Measurements from ENCODE around the gene GATA2. TPM values are rescaled to one million over a fixed set of nuclear protein-coding genes. Genes with fewer than 3 reads are reported as not detected.

GATA2 gene
- total and polyA plus RNA-seq, 9 donors = 4.0 to 16.1 (median 6.1) TPM

DNA sequence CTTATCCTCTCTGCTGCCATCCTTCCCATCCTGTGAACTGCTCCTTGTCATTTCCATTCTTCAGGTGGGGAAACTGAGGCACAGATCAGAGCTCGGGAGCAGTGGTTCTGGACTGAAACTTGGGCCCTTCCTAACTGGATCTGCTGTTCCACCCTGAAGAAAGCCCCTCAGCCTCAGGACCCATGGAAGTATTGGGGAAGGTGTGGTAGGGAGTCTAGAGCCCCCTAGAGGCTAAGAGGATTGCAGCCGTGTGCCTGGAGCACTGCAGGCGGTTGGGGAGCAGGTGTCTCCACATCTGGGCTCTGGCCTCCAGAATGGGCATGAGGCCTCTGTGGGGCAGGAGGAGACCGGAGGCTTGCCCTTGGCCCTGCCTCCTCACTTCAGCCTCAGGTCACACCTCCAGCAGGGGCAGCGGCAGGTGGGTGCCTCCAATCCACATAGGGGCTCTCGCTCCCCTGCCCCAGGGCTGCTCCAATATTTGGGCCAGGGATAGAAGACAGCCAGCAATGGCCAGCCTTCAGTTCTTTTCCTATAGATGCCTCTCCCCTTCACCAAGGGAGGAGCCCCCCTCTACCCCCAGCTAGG is 54.4 kb downstream of the GATA2 start:
- WGBS, 3 donors = 61 to 73% (median 63%) methylated on average over 6 of the region's 6 CpGs
- no peaks in the 10 kb centered on the region for H3K4me1 ChIP-seq (ENCODE audit: insufficient read depth)

DNA sequence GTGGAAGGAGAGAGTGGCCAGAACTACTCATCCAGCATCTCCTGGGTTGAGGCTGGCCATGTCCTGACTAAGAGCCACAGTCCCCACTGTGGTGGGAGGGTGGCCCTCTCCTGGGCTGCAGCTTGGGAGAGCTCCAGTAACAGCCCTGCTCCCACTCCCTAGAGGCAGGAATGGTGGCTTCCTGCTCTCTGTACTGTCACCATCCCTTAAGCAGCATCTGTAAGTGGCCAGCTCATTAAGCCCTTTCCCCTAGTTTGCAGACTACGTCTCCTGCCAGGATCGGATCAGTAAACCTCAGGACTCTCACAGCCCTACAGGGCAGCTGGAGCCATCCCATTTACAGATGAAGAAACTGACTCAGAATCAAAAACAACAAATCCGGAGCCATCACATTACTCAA is 56.8 kb downstream of the GATA2 start:
- Histone ChIP-seq H3K27me3 (no peaks in the 10 kb centered on the region), H3K27ac (no peak overlapping the region), H3K9me3 (no peaks in the 10 kb centered on the region), H3K4me3 (no peak overlapping the region), H3K4me1 (ENCODE audit: insufficient read depth) (peaks cover 3% of the 10 kb centered on the region), H3K36me3 (no peaks in the 10 kb centered on the region)
- TF ChIP-seq EP300 (IDR thresholded peaks at IDR 0.05) (no peak), POLR2A (IDR thresholded peaks at IDR 0.05) (no peak)
- TF ChIP-seq, protein P1, sequence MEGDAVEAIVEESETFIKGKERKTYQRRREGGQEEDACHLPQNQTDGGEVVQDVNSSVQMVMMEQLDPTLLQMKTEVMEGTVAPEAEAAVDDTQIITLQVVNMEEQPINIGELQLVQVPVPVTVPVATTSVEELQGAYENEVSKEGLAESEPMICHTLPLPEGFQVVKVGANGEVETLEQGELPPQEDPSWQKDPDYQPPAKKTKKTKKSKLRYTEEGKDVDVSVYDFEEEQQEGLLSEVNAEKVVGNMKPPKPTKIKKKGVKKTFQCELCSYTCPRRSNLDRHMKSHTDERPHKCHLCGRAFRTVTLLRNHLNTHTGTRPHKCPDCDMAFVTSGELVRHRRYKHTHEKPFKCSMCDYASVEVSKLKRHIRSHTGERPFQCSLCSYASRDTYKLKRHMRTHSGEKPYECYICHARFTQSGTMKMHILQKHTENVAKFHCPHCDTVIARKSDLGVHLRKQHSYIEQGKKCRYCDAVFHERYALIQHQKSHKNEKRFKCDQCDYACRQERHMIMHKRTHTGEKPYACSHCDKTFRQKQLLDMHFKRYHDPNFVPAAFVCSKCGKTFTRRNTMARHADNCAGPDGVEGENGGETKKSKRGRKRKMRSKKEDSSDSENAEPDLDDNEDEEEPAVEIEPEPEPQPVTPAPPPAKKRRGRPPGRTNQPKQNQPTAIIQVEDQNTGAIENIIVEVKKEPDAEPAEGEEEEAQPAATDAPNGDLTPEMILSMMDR (IDR thresholded peaks at IDR 0.05) = no peak
- WGBS, 3 donors = 83 to 95% (median 87%) methylated on average over 3 of the region's 3 CpGs
- DNase-seq = no peak
- intact Hi-C loops (cut with DNase I) = loop anchor here in 1 of 4 donors (10.0 kb wide), 1 partner anchor 169 kb away; no protein-coding TSS in a partner anchor

More for the DNA sequence above, 54.4 kb downstream of the GATA2 start:
- intact Hi-C loops (cut with DNase I) = loop anchor here in 1 of 4 donors (10.0 kb wide), 1 partner anchor 166 kb away; no protein-coding TSS in a partner anchor
- no peak for DNase-seq
- no peaks in the 10 kb centered on the region for H3K27me3 ChIP-seq
- no peak overlapping the region for H3K27ac ChIP-seq
- no peaks in the 10 kb centered on the region for H3K36me3 ChIP-seq
- no peak for TF ChIP-seq POLR2A (IDR thresholded peaks at IDR 0.05)
- H3K9me3 ChIP-seq = no peaks in the 10 kb centered on the region
- H3K4me3 ChIP-seq = no peak overlapping the region

DNA sequence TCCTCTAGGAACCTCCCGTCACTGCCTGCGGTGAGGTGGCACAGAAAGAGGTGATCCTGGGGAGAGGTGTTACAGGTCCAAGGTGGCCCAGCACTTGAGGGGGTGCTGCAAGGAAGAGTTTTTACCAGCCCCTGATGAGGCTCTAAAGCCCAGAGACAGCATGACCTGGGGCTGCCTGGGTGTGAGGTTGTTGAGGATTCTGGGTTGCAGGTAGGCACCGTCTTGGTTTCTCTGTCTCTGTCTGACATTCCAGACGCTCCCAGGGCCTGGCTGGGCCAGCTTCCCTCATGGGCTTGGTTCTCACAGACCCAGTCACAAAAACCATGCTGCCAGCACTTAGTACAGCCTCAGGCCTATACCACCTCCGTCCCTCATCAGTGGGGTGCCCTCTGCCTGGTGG is 57.4 kb downstream of the GATA2 start:
- H3K4me1 ChIP-seq (ENCODE audit: insufficient read depth) = peaks cover 3% of the 10 kb centered on the region
- TF ChIP-seq, protein P1 (IDR thresholded peaks at IDR 0.05) = no peak
- TF ChIP-seq EP300 (IDR thresholded peaks at IDR 0.05) (no peak), POLR2A (IDR thresholded peaks at IDR 0.05) (no peak)
- H3K27ac ChIP-seq = no peak overlapping the region
- no peaks in the 10 kb centered on the region for H3K36me3 ChIP-seq
- no peak for DNase-seq
- no peaks in the 10 kb centered on the region for H3K27me3 ChIP-seq
- no peaks in the 10 kb centered on the region for H3K9me3 ChIP-seq
- intact Hi-C loops (cut with DNase I) = loop anchor here in 1 of 4 donors (10.0 kb wide), 1 partner anchor 169 kb away; no protein-coding TSS in a partner anchor
- no peak overlapping the region for H3K4me3 ChIP-seq
- WGBS, 3 donors = 86 to 95% (median 90%) methylated on average over 5 of the region's 5 CpGs

DNA sequence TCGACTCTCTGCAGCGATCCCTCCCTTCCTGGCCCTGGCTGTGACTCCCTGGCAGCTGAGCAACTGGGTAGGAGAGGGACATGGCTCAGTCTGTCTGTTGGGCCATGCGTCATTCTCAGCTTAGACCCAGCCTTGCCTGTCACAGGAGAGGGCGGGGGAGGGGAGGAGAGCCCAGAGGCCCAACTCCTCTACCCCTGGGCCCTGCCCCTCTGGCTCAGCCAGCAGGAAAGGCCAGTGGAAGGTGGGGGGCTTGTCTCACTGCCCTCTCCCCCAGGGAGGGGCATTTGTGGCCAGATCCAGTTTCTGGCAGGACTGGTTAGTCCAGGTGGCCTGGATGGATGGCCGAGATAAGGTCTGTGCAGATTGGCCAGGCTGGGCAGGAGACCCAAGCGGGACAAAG is 57.9 kb downstream of the GATA2 start:
- DNase-seq = no peak
- Histone ChIP-seq H3K27me3 (no peaks in the 10 kb centered on the region), H3K36me3 (no peaks in the 10 kb centered on the region), H3K4me3 (no peak overlapping the region), H3K9me3 (no peaks in the 10 kb centered on the region), H3K4me1 (ENCODE audit: insufficient read depth) (peaks cover 3% of the 10 kb centered on the region), H3K27ac (no peak overlapping the region)
- intact Hi-C loops (cut with DNase I) = loop anchor here in 1 of 4 donors (10.0 kb wide), 1 partner anchor 170 kb away; no protein-coding TSS in a partner anchor
- TF ChIP-seq EP300 (IDR thresholded peaks at IDR 0.05) = no peak
- TF ChIP-seq, protein P1 (IDR thresholded peaks at IDR 0.05) = no peak
- WGBS, 3 donors = 93 to 96% (median 93%) methylated on average over 6 of the region's 6 CpGs

DNA sequence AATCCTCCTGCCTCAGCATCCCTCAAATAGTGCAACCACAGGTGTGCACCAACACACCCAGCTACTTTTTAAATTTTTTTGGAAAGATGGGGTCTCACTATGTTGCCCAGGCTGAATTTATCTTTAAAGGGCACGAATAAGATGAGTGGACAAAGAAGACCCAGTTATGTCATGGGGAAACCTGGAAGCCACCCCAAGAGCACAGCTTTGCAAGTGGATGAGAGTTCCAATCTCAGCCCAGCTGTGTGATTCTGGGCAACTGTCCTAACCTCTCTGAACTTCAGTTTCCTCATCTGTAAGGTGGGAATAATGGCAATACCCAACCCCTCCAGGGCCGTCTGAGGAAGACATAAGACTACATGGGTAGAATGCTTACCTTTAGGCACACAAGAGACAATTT is 58.5 kb downstream of the GATA2 start:
- TF ChIP-seq EP300 (IDR thresholded peaks at IDR 0.05) (no peak), POLR2A (IDR thresholded peaks at IDR 0.05) (no peak)
- TF ChIP-seq, protein P1 (IDR thresholded peaks at IDR 0.05) = no peak
- no peak overlapping the region for H3K4me3 ChIP-seq
- no peaks in the 10 kb centered on the region for H3K9me3 ChIP-seq
- WGBS, 3 donors = 96 to 97% (median 97%) methylated on average over 2 of the region's 2 CpGs
- no peak for DNase-seq
- intact Hi-C loops (cut with DNase I) = loop anchor here in 1 of 4 donors (10.0 kb wide), 1 partner anchor 170 kb away; no protein-coding TSS in a partner anchor
- no peak overlapping the region for H3K27ac ChIP-seq
- peaks cover 3% of the 10 kb centered on the region for H3K4me1 ChIP-seq (ENCODE audit: insufficient read depth)
- H3K36me3 ChIP-seq = no peaks in the 10 kb centered on the region
- H3K27me3 ChIP-seq = no peaks in the 10 kb centered on the region
